Activated CD4-positive, alpha-beta T cell treated with anti-CD3 and anti-CD28 coated beads, Interleukin-2, Interleukin-4, amounts not matched to agents 100 ng/mL and 50 ng/mL, durations not matched to agents 16 hours and 8 hours (primary cell): Measurements from ENCODE around the gene PCYT2.
"Not testable (repeated sequence)": the region's sequence is repeated elsewhere in the genome, so short reads cannot be mapped to it uniquely, and the experiment has no call there.

Experiments used
- DNase-seq: peaks from one replicate; pipeline ENCODE4 v3.0.0-alpha.2; 2020; ENCODE audit warnings: low spot score

Gene PCYT2

GRCh38 chr17:81927152-81927652 lies 16.0 kb upstream of the PCYT2 start:
- no peak for DNase-seq

DNA sequence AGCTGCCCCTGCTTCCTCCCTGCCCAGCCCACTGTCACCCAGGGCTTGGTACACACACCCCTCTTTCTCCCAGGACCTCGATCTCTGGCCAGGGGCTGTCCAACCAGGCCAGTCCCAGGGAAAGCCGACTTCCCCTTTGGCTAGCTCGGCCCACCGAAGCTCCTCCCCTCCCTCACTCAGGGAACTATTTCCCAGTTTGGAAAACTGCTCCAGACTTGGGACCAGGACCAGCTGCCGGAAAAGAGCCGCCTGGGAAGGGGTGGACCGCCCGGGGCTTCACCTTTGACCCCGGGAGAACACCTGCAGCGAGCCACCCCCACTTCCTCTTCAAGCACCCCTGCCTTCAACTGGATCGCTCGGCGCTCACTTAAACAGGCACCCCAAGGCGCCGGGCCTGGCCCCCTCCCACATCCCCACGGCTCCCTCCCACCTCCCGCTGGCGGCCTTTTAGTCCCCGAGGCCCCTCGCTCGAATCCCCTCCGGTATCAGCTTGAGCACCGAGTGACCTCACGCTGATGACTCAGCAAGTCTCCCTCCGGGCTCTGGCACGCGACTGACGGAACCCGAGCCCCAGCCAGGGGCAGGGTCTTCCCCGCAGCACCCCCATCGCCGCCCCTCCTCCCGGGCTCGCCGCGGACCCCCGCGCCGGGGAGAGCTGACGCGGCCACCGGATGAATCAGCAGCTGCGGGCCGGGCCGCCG lies 15.4 kb upstream of the PCYT2 start:
- peak; percentile 62 for DNase-seq

- DNase-seq, result no peak
Observed at GRCh38 chr17:81925860-81926450, 14.8 kb upstream of the PCYT2 start.

DNA sequence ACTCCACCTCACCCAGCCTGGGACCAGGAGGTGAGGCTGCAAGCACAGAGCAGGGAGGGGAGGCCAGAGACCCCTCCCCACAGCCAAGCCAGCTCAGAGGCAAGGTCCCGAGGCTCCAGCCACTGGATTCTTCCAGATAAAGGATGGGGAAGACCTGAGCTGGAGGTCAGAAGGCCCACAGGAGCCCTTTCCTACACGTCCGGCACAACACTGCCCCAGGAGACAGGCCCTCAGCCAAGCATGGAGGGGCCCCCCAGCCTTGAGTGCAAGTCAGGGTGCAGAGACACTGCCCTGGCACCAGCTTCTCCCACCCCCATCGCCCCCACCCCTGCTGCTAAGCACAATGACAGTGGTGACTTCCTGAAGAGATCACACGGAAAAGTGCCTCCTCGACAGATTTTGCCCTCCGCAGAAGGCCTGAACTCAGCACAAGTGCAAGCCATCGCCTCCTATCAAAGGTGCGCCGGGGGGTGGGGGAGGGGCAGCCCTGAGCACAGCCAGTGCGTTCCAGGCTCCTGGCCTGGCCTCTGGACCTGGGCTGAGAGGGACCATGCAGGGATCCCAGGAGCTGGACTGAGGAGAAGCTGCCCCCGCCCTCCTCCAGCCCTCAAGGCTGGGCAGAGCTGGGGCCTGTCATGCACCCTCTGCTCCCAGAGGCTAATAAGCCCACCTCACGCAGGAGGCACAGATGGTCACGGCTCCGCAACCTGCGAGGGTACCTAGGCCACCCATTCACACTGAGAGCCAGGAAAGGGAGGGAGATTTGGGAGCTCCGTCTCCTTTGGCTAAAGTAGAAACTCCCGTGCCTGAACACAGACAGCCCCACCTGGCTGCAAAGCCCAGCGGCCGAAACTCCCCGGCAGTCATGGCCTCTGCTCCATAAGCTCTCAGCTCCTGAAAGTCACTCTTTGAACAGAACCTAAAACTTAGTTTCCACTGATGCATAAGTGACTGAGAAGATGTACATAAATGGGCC lies 13.6 kb upstream of the PCYT2 start:
- peak; percentile 41 for DNase-seq

GRCh38 chr17:81923302-81924260 lies 12.4 kb upstream of the PCYT2 start:
- DNase-seq, result no peak

DNA sequence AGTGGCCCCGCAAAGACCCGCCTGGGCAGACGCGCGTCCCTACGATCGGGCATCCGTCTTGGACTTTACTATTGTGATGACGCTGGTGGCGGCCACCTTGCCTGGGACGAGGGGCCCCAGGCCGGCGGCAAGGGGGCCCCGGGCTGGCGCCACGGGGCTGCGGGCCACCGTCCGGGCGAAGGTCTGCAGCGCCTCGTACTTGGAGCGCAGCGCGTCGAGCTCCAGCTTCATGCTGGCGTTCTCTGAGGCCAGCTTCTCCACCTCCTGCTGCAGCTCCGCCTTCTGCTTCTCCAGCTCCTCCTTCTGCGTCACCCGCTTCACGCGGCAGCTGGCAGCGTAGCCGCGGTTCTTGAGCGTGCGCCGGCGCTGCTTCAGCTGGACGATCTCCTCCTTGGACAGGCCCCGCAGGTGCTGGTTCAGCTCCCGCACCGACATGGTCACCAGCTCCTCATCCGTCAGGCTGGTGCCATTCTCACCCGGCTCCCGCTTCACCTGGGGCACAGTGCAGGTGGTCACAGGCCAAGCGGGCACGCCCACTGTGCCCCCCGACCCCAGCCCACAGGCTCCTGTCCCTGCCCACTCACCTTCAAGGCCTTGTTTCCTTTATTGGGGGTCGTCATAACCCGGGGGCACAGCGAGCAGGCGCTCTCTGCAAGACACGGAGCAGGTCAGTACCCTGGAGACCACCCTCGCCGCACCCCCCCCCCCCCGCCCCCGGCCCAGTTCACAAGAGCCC lies 11.5 kb upstream of the PCYT2 start:
- no peak for DNase-seq

- no peak for DNase-seq
Observed at GRCh38 chr17:81921996-81922565, 10.9 kb upstream of the PCYT2 start.

GRCh38 chr17:81921537-81921862 lies 10.3 kb upstream of the PCYT2 start:
- no peak for DNase-seq

- DNase-seq, result no peak
Observed at GRCh38 chr17:81920612-81921536, 9.7 kb upstream of the PCYT2 start.

DNA sequence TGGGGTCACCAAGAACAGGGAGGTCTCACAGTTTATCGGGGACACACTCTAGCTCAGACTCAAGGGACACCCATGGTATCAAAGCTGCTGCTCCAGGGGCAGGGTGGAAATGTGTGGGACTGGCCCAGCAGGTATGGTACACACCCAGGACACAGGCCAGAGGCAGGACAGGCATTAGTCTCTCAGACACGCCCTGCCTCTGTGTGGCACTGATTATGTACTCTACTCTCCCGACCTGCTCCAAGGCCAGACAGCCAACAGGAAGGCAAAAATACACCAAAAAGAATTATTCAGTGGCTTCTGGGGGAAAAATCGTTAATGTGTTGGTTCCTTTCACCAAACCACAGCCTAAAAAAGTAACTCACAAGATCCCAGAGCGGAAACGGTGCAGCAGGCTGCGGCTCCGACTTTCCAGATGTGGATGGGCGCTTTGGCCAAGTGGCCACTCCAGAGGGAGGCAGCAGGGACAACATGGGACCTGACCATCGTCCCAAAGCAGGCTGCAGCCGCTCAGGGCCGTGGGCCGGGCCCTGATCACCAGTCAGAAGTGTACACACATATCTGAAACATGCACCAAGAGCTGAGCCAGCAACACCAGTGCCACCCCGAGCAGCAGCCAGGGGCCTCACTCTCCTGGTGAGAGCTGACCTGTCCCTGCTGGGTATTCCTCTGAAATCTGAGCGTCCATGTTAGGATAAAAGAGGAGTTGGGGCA lies 7.8 kb upstream of the PCYT2 start:
- DNase-seq, result no peak

- DNase-seq, result not testable (repeated sequence)
Observed at GRCh38 chr17:81918333-81918669, 7.1 kb upstream of the PCYT2 start.

GRCh38 chr17:81917565-81918332 lies 6.5 kb upstream of the PCYT2 start, which contains the start of gene SIRT7:
Gene SIRT7, minus strand, starts transcription at chr17:81918176. Its CDS starts 45 bp downstream, at chr17:81918131.
- peak; percentile 86 for DNase-seq

GRCh38 chr17:81916234-81917001 lies 5.2 kb upstream of the PCYT2 start:
- DNase-seq, result no peak

- DNase-seq, result no peak
Observed at GRCh38 chr17:81915331-81915730, 4.1 kb upstream of the PCYT2 start.

- no peak for DNase-seq
Observed at GRCh38 chr17:81914103-81914850, 3.1 kb upstream of the PCYT2 start.

DNA sequence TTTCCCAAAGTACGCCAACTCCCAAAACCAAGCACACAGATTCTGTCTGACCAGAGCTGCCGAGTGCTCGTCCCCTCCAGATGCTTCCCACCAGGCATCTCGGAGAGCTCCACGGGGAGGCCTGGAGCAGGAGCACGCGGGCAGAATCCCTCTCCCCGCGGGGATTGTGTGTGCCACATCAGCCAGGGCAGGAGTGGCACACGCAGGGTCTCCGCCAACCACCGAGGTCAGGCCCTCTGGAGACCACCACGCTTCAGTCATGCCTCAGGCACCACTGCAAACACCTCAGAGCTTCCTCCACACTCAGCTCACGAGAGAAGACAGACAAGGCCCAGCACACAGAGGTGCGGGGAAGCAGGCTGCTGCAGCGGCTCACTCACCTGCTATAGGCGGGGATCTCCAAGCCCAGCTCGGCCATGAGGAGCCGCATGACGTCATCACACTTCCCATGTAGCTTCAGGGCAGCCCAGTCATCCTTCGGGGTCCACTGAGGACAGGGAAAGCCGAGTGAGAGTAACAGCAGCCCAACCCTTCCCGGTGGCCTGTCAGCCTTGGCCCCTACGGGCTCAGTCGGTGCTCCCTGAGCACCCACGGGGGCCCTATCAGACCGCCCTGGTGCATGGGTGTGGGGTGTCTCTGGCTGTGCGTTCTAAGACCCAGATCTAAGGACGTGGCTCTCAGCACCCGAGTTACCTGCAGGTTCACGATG lies 2.3 kb upstream of the PCYT2 start:
- no peak for DNase-seq
